ENCODE results near the gene GRIP2.

GRIP2 gene

DNA sequence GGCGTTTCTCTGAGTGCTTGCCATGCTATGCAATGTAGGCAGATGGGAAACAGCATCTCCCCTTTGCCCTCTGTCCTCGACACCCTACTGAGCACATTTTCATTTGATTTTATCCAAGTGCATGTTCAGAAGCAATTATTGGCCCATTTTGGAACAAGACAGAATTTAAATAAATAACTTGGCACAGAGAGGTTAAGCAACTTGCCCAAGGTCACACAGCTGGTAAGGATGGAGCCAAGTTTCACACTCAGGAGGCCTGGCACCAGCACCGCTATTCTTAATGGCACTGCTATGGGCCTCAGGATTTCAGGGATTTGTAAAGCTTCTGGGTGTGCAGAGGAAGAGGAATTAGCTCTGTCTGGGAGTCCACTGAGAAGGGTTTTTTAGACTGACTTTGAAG, 2.5 kb upstream of the GRIP2 start:
- no peak for FAIRE-seq

DNA sequence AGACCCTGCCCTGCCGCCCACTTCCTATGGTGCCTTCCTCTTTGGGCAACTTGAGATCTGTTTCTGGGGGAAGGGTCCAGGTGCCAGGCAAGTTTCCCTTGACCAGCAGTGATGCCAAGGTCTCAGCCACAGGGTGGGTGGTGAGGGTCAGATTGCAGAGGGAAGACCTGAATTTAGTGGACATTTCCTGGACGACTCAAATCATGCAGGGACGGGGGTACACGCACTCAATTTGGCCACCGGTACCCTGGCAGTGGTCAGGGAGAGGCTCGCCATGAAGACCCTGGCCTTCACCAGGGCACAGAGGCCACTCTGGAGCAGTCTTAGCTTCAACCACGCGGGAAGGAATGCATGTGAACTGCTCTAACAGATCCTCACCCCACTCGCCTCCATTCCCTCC, 1.5 kb upstream of the GRIP2 start:
- DNase-seq (ENCODE audit: extremely low spot score, insufficient read length, low read depth) (no peak), FAIRE-seq (no peak)

More for the DNA sequence above, 2.5 kb upstream of the GRIP2 start:
- DNase-seq (ENCODE audit: extremely low spot score, insufficient read length, low read depth) = no peak

DNA sequence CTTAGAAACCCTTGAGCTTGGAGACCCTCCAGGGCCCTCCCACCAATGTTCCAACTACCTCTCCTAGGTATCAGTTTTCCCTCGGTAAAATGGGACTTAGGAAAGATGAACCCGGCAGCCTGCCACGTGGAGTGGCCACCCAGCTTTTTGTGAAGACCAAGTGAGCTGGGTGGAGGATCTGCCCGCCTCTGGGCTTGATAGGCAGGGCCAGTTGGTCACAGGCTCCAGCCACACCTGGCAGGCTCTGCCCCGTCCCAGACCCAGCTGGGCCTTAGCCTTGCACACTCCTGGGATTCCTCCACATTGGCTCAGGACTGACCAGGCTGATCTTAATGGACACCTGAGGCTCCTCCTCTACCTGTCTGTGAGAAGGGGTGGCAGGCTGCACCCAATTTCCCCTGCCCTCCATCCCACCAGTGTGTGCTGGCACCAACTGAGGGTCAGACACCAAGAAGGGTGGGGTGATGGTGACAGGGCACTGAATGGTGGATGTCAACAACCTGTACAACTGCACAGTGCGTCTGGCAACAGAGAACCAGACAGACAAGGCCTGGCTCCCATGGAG, 761 bp upstream of the GRIP2 start:
- no peak for FAIRE-seq

DNA sequence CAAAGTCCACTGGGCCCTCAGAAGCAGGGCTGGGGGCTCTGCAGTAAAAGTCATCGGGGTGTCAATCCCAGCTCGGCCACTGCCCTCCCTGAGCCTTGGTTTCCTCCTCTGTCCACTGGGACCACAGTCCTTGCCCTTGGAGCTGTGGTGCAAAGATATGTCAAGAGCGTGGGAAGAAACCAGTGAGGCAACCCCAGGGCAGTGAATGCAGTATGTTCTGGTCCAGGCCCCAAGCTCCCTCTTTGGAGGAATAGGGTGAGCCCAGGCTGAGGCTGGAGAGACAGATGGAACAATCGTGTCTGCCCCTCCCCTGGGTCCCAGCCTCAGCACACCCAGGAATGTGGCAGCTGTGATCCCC, 779 bp downstream of the GRIP2 start:
- DNase-seq (ENCODE audit: extremely low spot score, insufficient read length, low read depth) (no peak), FAIRE-seq (no peak)

More for the DNA sequence above, 761 bp upstream of the GRIP2 start:
- no peak for DNase-seq (ENCODE audit: extremely low spot score, insufficient read length, low read depth)

DNA sequence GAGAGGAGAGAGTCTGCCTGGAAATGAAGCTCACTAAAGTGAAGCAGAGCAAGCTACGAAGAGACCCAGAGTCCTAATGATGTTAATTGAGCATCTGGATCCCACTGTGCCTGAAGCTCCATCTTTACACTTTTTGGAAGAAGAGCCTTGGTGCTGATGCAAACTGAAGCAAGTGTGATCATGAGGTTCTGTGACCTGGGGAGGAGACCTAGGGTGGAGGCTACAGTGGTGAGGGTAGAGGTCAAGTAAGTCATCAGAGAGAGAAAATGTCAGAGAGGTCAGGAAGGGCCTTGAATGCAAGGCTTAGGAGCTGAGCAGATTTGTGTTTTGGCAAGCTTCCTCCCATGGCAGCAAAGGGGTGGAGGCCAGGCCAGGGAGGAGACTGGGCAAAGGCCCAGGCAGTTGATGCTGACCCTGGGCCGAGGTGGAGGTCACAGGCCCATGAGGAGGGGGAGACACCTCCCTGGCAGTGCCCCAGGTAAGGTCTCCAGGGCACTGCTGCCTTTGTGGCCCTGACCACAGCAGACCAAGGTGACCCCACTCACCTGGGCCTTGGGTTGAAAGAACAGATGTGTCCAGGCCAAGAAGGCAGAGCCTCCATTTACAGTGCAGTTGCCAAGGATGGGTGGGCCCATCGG, 1.6 kb downstream of the GRIP2 start:
- no peak for DNase-seq (ENCODE audit: extremely low spot score, insufficient read length, low read depth)
- no peak for FAIRE-seq

DNA sequence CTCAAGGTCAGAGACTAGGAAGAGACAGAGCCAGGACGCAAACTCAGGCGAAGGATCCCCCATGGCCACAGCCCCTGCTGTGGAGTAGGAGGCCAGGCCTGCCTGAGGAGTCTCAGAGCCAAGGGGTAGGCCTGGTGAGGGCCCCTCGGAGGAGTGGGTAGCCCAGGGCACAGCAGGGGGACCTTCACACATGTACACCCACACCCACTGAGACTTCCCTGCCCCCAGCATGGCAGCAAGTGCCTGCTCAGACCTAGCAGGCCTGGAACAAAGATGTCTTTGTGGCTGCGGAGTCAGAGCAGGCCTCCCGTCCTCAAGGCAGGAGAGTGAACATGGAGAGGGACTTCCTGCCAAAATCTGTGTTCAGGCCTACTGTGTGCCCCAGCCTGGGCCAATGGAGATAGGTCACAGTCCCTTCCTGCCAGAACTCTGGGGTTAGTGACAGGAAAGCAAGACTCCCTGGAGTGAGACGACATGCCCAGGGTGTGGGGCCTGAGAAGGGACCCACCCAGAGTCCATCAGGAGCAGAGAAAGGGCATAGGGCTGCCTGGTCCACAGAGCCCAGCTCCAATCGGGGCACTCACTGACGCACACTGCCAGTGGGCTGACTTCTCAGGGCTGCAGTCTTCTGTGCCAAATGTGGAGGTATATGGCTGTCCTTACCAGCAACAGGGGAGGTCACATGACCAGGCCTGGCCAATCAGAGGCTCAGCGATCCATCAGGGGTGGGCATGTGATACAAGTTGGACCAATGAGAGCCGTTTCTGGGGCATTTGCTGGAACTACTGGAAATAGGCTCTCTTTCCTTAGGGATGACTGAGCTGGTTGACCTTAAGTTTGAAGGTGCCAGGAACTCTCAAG, 2.3 kb downstream of the GRIP2 start:
- FAIRE-seq (no peak), DNase-seq (ENCODE audit: extremely low spot score, insufficient read length, low read depth) (no peak)

DNA sequence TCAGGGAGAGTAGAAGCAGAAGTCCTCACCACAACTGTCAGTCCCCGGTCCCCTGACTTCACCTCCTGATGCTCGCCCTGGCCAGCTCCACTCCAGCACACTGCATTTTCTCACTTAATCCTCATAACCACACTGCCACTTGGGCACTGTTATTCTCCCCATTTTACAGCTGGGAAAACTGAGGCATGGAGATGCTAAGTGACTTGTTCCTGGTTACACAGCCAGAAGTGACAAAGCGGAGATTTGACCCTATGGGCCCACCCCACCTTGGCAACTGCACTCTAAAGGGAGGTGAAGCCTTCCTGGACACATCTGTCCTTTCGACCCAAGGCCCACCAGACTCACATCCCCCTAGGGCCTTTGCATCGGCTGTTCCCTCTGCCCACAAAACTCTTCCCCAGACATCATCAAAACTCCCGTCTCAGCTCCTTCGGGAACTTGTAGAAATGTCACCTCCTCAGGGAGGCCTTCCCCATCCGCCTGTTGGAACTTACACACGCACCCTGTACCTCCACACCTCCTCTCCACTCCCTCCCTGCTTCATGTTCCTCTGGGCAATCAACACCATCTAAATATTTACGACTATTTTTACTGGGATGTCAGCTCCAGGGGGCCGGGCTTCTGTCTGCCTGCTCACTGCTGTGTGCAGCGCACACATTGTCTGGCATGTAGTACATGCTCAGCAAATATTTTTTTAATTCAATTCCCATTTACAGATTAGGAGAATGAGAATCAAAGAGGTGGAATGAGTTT, 3.1 kb downstream of the GRIP2 start:
- FAIRE-seq (no peak), DNase-seq (ENCODE audit: extremely low spot score, insufficient read length, low read depth) (no peak)

DNA sequence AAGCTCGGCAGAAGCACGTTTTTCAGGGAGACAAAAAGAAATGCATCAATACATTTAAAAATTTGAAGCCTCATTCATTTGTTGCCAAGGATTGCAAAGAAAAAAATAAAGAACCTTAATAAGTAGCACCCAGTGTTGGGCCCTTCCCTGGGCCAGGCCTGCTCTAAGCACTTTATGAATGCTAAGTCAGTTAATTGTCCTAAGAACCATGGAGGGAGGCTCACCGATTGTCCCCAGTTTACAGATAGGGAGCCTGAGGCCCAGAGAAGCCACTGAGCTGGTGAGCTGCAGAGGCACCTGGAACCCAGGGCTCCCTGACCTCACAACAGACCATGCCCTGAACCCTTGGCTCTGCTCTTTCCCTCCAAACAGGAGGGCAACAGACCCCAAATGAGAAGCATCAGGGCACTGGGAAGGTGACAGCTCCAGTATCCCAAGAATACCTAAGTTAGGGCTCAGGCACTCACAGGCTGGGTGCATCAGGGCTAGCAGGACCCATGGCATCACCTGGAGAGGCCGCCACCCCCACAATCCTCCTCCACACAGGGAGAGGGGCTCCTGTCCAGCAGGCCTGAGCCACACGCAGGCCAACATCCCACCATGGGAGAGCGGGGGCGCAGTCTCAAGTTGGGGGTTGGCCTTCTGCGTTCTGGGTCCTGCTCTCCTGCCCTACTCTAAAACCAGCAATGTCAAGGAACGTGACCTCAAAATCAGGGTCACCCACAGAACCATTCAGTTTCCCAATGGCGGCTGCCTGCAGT, 3.9 kb downstream of the GRIP2 start:
- DNase-seq (ENCODE audit: extremely low spot score, insufficient read length, low read depth) (no peak), FAIRE-seq (no peak)

DNA sequence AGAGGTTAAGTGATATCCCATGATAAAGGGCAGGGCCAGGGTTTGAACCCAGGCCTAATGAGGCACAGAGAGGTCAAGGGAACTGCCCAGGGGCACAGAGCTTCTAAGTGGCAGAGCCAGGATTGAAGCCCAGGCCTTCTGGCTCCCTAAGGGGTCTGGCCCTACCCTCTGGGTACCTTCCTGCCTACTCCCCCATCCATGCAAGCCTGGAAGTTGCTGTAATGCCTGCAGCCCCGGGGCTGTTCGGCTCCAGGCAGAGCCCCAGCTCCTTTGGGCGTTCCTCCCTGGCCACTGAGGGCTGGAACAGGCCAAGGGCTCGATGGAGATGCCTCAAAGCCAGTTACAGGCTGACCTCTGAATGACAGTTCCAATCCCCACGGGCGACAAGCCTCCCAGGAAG, 4.5 kb downstream of the GRIP2 start:
- FAIRE-seq (no peak), DNase-seq (ENCODE audit: extremely low spot score, insufficient read length, low read depth) (no peak)

DNA sequence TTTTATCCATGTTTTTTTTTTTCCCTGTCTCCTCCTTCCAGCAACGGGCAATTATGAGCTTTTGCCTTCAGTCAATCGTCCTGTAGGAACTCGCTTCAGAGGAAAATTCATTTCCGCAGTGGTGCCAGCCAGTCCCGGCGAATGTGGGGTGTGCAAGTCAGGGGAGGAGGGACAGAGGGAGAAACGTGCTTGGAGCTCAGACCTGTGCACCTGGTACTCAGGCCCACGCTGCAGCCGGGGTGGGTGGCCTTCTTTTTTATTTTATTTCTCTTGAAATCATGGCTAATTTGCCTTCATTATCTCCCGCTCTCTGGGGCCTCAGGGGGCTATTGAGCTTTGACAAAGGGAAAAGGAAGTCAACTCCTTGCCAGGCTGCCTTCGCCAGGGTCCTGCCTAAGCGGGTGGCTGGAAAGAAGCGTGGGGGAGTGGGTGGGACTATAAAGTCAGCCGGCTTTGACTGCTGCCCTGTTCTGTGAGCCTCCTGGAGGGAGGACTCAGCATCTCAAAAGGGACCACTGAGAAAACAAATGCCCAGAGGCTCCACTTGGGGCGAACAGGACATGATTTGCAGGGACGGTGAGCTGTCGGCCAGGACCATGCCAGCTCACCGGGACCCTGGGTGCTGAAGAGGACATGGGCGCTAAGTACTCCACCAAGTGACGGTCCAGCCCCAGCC, 5.5 kb downstream of the GRIP2 start:
- no peak for DNase-seq (ENCODE audit: extremely low spot score, insufficient read length, low read depth)
- no peak for FAIRE-seq

DNA sequence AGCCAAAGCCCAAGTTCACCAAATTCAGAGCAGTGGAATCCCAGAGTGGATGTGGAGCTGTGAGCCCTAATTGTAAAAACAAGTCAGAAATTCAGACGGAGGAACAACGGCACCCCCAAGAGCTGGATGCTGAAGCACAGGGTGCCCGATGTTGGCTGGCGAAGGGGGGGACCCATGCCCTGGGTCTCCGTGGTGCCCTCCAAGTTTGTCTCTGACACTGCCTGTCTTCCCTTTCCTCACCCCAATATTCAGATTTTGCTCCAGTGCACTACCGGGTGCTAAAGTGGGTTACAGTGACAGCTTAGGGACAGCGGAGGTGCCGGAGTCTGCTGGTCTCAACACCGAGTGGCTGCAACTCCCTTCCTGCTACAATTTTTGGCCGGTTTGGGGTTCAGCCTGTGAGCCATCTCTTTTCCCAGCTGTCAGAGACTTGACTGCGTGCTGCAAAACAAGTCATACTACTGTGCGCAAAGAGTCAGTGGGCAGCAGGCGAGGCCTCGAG, 6.6 kb downstream of the GRIP2 start:
- no peak for DNase-seq (ENCODE audit: extremely low spot score, insufficient read length, low read depth)
- FAIRE-seq = no peak

DNA sequence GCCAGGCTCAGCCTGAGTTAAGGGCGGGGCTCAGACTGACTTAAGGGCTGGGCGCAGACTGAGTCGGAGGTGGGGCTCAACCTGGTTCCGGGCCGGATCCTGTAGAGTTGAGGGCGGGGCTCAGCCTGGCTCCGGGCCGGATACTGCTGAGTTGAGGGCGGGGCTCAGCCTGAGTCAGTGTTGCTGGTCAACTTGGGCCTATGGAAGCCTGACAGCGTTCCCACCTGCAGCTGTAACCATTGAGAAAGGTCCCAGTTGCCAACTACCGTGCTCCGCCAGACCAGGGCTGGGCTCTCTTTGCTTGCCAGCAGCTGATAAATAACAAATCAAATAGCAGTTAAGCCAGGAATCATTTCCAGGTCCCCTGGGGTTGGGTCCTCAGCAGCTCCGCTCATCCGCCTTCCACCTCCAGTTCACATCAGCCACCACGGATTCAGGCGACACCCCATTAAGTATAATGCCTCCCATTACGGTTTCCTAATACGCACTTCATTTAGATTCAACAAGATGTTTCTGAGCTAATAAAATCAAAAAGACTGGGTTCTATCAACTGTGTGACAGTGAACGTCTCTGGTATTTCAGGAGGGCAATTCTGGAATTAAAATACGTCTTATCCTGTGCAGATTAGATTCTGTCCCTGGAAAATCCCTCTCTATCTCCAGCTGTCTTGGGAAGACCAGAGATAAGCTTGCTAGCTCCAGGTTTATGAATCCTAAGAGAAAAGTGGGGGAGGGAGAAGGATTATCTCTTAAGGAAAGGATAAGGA, 7.3 kb downstream of the GRIP2 start:
- FAIRE-seq = no peak
- no peak for DNase-seq (ENCODE audit: extremely low spot score, insufficient read length, low read depth)

DNA sequence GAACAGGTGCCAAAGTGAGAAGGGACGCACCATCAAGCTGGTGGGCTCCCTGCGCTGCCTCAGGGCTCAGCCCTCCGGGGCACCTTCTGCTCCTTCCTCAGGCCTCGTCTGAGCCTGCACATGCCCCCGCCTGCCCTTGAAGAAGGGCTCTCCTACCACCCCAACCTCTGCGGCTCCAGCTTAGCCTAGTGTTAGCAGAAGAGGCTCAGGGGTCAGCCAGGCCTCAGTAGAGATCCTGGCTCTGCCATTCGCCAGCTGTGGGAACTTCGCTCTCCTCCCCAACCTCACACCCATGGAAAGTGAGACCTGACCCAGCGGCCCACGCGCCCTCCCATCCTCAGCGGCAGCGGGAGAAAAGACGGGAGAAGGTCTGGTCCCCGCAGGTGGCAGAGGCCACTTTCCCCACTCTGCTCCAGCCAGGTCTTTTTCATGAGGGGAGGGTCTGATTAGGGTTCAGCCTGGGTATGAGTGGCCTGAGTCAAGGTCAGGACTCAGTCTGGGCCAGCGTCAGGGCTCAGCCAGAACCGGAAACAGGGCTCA, 8.2 kb downstream of the GRIP2 start:
- DNase-seq (ENCODE audit: extremely low spot score, insufficient read length, low read depth) (no peak), FAIRE-seq (no peak)

DNA sequence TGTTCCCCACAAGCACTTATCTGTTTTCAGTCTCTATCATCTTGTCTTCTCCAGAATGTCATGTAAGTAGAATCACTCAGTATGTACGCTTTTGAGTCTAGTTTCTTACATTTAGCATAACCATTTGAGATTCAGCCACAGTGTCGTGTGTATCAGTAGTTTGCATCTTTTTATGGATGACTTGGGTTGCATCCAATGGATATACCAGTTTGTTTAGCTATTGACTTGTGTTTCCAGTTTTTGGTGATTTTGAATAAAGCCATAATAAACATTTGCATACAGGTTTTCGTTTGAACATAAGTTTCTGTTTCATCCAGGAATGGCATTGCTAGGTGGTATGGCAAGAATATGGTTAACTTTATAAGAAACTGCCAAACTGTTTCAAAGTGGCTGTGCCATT, 12.1 kb downstream of the GRIP2 start:
- FAIRE-seq (no peak), DNase-seq (ENCODE audit: extremely low spot score, insufficient read length, low read depth) (no peak)

DNA sequence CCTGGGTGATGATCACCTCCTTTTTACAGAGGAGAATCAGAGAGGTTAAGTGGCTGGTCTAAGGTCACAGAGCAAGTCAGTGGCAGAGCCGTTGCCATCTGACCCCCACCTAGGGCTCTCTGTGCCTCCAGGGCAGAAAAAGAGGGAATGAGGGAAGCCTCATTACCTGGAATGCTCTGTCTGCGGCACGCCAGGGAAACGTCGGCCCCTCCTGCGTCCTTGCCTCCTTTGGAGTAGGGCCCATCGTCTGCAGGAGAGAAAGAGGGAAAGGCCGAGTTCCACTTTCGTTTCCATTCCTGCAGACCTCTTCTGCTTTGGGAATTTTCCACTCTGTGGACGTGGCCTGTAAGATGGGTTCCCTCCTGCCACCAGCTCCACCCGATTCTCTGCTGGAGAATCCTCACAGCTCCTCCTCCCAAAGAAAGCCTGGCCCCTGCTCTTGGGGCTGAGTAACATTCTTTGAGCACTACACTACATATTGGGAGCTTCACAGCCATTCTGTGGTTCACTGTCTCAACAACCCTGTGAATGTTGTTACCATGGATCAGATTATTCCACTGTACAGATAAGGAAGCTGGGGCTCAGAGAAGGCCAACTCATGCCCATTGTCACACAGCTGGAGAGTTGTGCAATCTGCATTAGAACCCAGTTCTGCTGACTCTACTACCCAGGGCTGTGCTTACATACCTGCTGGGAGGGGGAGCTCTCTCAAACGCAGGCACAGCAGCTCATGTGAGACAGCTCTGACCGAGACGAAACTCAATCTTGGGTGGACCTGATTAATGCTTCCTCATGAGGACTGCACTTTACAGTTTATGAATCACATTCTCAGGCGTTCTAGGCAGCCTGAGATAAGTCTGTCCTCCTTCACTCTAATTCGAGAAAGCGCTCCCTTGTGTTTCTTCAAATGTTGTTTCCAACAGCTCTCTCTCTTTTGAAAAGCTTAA, 14.2 kb downstream of the GRIP2 start:
- FAIRE-seq (no peak), DNase-seq (ENCODE audit: extremely low spot score, insufficient read length, low read depth) (no peak)

DNA sequence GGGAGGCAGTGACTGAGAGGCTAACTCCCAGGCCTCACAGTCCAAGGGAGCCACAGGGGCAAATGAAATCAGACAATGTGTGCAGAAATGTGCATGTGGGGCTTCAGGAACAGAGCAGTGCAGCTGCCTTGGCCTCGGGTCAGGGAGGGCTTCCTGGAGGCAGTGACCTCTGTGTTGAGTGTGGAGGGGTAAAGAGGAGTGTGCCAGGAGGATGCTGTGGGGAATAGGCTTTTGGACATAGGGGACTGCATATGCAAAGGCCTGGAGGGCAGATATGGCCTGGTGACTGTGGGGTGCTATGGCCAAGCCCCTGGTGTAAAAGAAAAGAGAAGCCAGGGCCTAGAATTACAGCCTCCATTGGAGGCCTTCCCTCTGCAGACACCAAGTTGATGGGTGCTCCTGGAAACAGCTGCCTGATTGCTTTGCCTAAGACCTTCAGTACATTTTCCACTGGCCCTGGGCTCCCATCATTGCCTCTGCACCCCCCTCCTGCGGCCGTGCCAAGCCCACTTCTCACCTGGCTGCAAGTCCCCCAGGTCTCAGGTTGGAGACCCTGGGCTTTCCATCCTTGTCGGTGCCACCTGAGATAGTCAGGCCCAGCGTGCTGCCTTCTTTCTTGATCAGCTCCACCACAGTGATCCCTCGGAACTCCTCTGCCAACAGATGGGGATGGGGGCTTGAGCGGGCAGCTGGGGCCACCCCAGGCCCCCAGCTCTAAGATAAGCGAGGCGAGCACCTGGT, 15.1 kb downstream of the GRIP2 start:
- DNase-seq (ENCODE audit: extremely low spot score, insufficient read length, low read depth) (no peak), FAIRE-seq (no peak)

DNA sequence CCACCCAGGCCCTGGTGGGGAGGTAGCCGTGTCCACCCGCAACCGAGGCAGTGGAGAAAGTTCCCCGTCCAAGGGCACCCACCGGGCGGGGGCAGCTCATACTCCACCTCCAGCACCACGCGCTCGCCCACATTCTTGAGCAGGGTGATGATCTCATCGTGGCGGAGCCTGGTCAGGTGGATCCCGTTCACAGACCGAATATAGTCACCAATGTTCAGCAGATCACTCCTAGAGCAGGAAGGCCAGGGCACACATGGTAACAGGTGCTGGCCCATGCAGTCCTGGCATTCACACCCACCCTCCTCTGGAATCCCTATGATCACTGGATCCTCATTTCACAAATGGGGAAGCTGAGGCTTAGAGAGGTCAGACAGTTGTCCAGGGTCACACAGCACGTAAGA, 15.8 kb downstream of the GRIP2 start:
- no peak for DNase-seq (ENCODE audit: extremely low spot score, insufficient read length, low read depth)
- no peak for FAIRE-seq
